H1 (cell line): ENCODE results near the gene ATP6V0D1. TPM values are rescaled to one million over a fixed set of nuclear protein-coding genes. Genes with fewer than 3 reads are reported as not detected.

Experiments used
- CTBP2 ChIP-seq: IDR thresholded peaks from 2 replicates; pipeline ENCODE4 v1.7.0; 2011; ENCODE audit warnings: borderline replicate concordance, mild to moderate bottlenecking, moderate library complexity, mixed read lengths, low read length; ENCODE audit not compliant: insufficient read depth, insufficient read length
- FOSL1 ChIP-seq: IDR thresholded peaks from 2 replicates; pipeline ENCODE4 v1.6.1; 2011; ENCODE audit warnings: mild to moderate bottlenecking, low read depth, low read length, moderate library complexity; ENCODE audit not compliant: insufficient read depth
- POU5F1 ChIP-seq: IDR thresholded peaks from 2 replicates; pipeline ENCODE4 v1.6.1; 2011; ENCODE audit warnings: low read depth, mild to moderate bottlenecking, low read length, moderate library complexity
- RBBP5 ChIP-seq: IDR thresholded peaks from 2 replicates; pipeline ENCODE4 v1.7.1; 2012; ENCODE audit warnings: low read depth, mild to moderate bottlenecking, inconsistent platforms, low read length, moderate library complexity, borderline replicate concordance
- RFX5 ChIP-seq: IDR thresholded peaks from 2 replicates; pipeline ENCODE4 v1.6.1; 2011; ENCODE audit warnings: low read depth, low read length, improper control_type of control experiment, borderline replicate concordance
- TAF7 ChIP-seq: optimal IDR thresholded peaks from 2 replicates; pipeline ENCODE3; 2011; ENCODE audit warnings: low read depth, mild to moderate bottlenecking, inconsistent platforms, low read length, moderate library complexity, borderline replicate concordance
- polyA plus RNA-seq, 7 experiments: library from polyadenylated mRNA; depleted of rRNA in 3 of 7; stranded (reverse) in 5 of 7; unstranded in 2 of 7; fragments of >200 nt in 5 of 7; fragments of 200-250 nt in 2 of 7; gene quantifications; 1 replicate in 5 of 7; 2 replicates in 1 of 7; 4 replicates in 1 of 7; pipeline versions ENCODE4 v1.2.1 to v1.2.3, GENCODE V29; 2011 to 2013; ENCODE audit warnings: missing spikeins in 2 of 7, mixed read lengths in 2 of 7
- small RNA-seq: library from polyadenylated mRNA; stranded (forward); fragments of <200 nt; extraction: miRNeasy Mini kit (QIAGEN cat#:217004); gene quantifications from one replicate; pipeline ENCODE3, GENCODE V24; 2013; ENCODE audit not compliant: insufficient read depth
- total RNA-seq: library from RNA; stranded (reverse); fragmentation: NEBNext Ultra II Directional; extraction: Animal tissue kit (Norgen Biotek cat#: 25700); gene quantifications from 2 replicates; pipeline ENCODE4 v1.2.1, GENCODE V29; 2021

Gene ATP6V0D1
- total and polyA plus RNA-seq, 2 of the 8 experiments (the other 6 are each of a cell fraction or from before 2014, with no cell fraction given): 47.3 to 134 TPM

- TF ChIP-seq CTBP2 (no peak), TAF7 (no peak), RFX5 (no peak), FOSL1 (no peak), RBBP5 (no peak), POU5F1 (no peak)
Measured at GRCh38 chr16:67388191-67388590, 92.8 kb downstream of the ATP6V0D1 start (continued).

Small RNA genes within 50 kb of the gene (small RNA-seq; reads per million reads assigned to genes)
- not detected for gene RNU1-123P

Other genes starting within 250 kb of the ATP6V0D1 start
- gene FHOD1, start 233.7 kb downstream of the ATP6V0D1 start, total RNA-seq: 55.4 and 60.7 TPM in 2 replicates
- 31.3 and 49.1 TPM in 2 replicates for gene FHOD1, start 233.7 kb downstream of the ATP6V0D1 start, polyA plus RNA-seq (2011; rRNA removed)
- 7.9 and 8.5 TPM in 2 replicates for gene SLC9A5, start 232.2 kb downstream of the ATP6V0D1 start, total RNA-seq
- gene SLC9A5, start 232.2 kb downstream of the ATP6V0D1 start, polyA plus RNA-seq (2011; rRNA removed): 8.6 and 11.6 TPM in 2 replicates
- 7.4 and 7.7 TPM in 2 replicates for gene PLEKHG4, start 201.6 kb downstream of the ATP6V0D1 start, total RNA-seq
- 11.1 and 19.8 TPM in 2 replicates for gene PLEKHG4, start 201.6 kb downstream of the ATP6V0D1 start, polyA plus RNA-seq (2011; rRNA removed)
- gene KCTD19, start 154.4 kb downstream of the ATP6V0D1 start, total RNA-seq: 0.06 and 0.63 TPM in 2 replicates
- gene KCTD19, start 154.4 kb downstream of the ATP6V0D1 start, polyA plus RNA-seq (2011; rRNA removed): 0.24 and 0.47 TPM in 2 replicates
- 0.44 TPM in 1 of 2 replicates, not detected in the other for gene LRRC36, start 154.3 kb downstream of the ATP6V0D1 start, total RNA-seq
- 0.09 and 0.15 TPM in 2 replicates for gene LRRC36, start 154.3 kb downstream of the ATP6V0D1 start, polyA plus RNA-seq (2011; rRNA removed)
- 0.61 and 1.0 TPM in 2 replicates for gene TPPP3, start 87.7 kb downstream of the ATP6V0D1 start, total RNA-seq
- gene TPPP3, start 87.7 kb downstream of the ATP6V0D1 start, polyA plus RNA-seq (2011; rRNA removed): 0.77 and 1.3 TPM in 2 replicates
- gene ZDHHC1, start 64.7 kb downstream of the ATP6V0D1 start, total RNA-seq: 3.1 and 3.5 TPM in 2 replicates
- 4.9 and 7.5 TPM in 2 replicates for gene ZDHHC1, start 64.7 kb downstream of the ATP6V0D1 start, polyA plus RNA-seq (2011; rRNA removed)
- gene HSD11B2, start 50.0 kb downstream of the ATP6V0D1 start, total RNA-seq: 25.9 and 28.7 TPM in 2 replicates
- gene HSD11B2, start 50.0 kb downstream of the ATP6V0D1 start, polyA plus RNA-seq (2011; rRNA removed): 32.9 and 41.9 TPM in 2 replicates
- gene AGRP, start 2.4 kb upstream of the ATP6V0D1 start, total RNA-seq: not detected in 2 replicates
- gene AGRP, start 2.4 kb upstream of the ATP6V0D1 start, polyA plus RNA-seq (2011; rRNA removed): not detected in 2 replicates
- 8.0 and 10.1 TPM in 2 replicates for gene RIPOR1, start 47.7 kb upstream of the ATP6V0D1 start, total RNA-seq
- gene RIPOR1, start 47.7 kb upstream of the ATP6V0D1 start, polyA plus RNA-seq (2011; rRNA removed): 2.7 and 4.4 TPM in 2 replicates
- gene CTCF, start 81.4 kb upstream of the ATP6V0D1 start, total RNA-seq: 66.0 and 67.5 TPM in 2 replicates
- 24.2 and 32.4 TPM in 2 replicates for gene CTCF, start 81.4 kb upstream of the ATP6V0D1 start, polyA plus RNA-seq (2011; rRNA removed)
- gene CARMIL2, start 164.0 kb upstream of the ATP6V0D1 start, total RNA-seq: 34.5 and 36.7 TPM in 2 replicates
- 15.7 and 29.8 TPM in 2 replicates for gene CARMIL2, start 164.0 kb upstream of the ATP6V0D1 start, polyA plus RNA-seq (2011; rRNA removed)
- 34.8 and 35.8 TPM in 2 replicates for gene ACD, start 179.1 kb upstream of the ATP6V0D1 start, total RNA-seq
- gene ACD, start 179.1 kb upstream of the ATP6V0D1 start, polyA plus RNA-seq (2011; rRNA removed): 58.0 and 81.7 TPM in 2 replicates
- gene PARD6A, start 179.8 kb upstream of the ATP6V0D1 start, total RNA-seq: 14.4 and 15.1 TPM in 2 replicates
- 21.8 and 28.6 TPM in 2 replicates for gene PARD6A, start 179.8 kb upstream of the ATP6V0D1 start, polyA plus RNA-seq (2011; rRNA removed)
- gene ENKD1, start 185.6 kb upstream of the ATP6V0D1 start, total RNA-seq: 9.6 and 12.9 TPM in 2 replicates
- gene ENKD1, start 185.6 kb upstream of the ATP6V0D1 start, polyA plus RNA-seq (2011; rRNA removed): 16.0 and 16.1 TPM in 2 replicates
- gene C16orf86, start 185.7 kb upstream of the ATP6V0D1 start, total RNA-seq: 2.0 and 2.3 TPM in 2 replicates
- gene C16orf86, start 185.7 kb upstream of the ATP6V0D1 start, polyA plus RNA-seq (2011; rRNA removed): 1.4 and 2.4 TPM in 2 replicates
- gene GFOD2, start 238.2 kb upstream of the ATP6V0D1 start, total RNA-seq: 33.2 and 35.4 TPM in 2 replicates
- gene GFOD2, start 238.2 kb upstream of the ATP6V0D1 start, polyA plus RNA-seq (2011; rRNA removed): 21.4 and 24.5 TPM in 2 replicates